HG03135 (cell line): ENCODE results near the gene RNU1-2.
"Not testable (repeated sequence)": the region's sequence is repeated elsewhere in the genome, so short reads cannot be mapped to it uniquely, and the experiment has no call there.

Source experiments
- ATAC-seq: cut with Tn5 transposase; IDR thresholded peaks from one replicate; pipeline ENCODE4 v1.9.1; 2021; ENCODE audit warnings: mild to moderate bottlenecking, moderate library complexity; ENCODE audit not compliant: unreplicated experiment

The RNU1-2 gene

GRCh38 chr1:16886860-16887605, 8.7 kb upstream of the RNU1-2 start:
- no peak for ATAC-seq

- ATAC-seq = no peak
These were observed 6.6 kb upstream of the RNU1-2 start for GRCh38 chr1:16888860-16889816.

DNA sequence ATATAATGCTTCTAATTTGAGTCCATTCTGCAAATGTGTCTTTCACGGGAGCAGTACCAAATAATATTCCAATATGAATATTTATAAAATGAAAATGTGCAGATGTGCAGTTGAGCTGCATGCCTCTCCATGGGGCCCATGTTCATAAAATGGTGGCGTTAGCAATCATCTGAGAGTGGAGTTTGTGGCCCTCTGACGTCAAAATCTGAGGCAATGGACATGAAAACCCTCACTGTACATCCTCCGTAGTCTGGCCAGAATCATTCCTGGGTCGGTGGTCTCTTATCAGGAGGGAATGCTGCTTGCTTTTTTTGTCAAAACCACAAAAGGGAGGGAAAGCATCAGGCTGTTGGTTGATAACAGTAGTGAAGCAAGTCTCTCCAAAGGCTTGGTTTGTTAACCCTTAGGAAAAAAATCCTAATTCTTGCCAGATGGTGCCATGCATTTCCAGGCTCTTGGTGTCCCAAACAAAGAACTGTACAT, 5.2 kb upstream of the RNU1-2 start:
- ATAC-seq = not testable (repeated sequence)

GRCh38 chr1:16891057-16891456, 4.7 kb upstream of the RNU1-2 start:
- ATAC-seq = not testable (repeated sequence)

DNA sequence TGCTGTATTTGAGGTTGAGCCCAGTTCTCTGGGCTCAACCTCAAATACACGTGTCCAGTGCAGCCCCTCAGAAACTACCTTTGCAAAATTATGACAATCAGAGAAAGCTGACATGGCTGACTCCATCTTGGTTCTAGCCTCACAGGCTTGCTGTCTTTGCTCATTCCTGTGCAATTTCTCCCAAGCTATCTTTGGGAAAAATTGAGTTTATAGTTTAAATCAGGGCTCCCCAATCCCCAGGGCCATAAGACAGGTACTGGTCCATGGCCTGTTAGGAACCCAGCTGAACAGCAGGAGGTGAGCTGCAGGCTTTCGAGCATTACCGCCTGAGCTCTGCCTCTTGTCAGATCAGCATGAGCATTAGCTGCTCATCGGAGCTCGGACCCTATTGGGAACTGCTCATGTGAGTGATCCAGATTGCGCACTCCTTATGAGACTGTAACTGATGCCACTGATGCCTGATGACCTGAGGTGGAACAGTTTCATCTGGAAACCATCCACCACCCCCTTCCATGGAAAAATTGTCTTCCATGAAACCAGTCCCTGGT, 2.7 kb upstream of the RNU1-2 start:
- not testable (repeated sequence) for ATAC-seq

GRCh38 chr1:16893796-16894195, 2.0 kb upstream of the RNU1-2 start:
- not testable (repeated sequence) for ATAC-seq

DNA sequence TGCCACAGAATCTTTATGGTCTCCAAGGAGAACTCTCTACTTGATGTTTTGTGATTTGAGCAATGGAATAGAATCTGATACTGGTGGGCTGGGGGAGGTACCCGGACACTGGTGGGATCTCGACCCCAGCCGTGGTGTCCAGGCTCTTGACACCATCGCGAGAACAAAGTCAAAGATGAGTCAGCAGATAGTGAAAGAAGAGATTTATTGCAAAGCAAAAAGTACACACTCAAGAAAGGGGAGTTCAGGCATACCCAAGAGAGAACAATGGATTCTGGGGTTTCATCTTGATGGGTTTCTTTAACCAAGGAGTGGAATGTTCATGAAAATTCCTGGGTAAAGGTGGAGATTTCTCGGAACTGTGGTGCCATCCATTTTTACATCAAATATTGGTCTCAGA, 1.4 kb upstream of the RNU1-2 start:
- not testable (repeated sequence) for ATAC-seq

DNA sequence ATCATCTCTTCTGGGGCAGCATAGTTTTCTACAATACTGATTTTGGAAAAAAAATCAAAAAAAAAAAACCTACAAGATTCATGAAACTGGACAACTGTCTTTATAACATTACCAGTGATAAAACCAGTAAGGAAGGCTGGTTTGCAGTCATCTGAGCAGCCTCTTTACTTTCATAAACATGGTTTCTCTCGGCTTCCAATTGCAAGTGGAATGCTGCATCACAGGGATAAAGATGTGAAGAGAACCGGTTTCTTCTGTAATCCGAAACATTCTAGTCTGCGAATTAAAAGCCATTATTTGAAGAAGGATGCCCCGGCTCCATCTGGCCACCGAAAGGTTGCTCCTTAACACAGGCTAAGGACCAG, 565 bp upstream of the RNU1-2 start:
- ATAC-seq = not testable (repeated sequence)

DNA sequence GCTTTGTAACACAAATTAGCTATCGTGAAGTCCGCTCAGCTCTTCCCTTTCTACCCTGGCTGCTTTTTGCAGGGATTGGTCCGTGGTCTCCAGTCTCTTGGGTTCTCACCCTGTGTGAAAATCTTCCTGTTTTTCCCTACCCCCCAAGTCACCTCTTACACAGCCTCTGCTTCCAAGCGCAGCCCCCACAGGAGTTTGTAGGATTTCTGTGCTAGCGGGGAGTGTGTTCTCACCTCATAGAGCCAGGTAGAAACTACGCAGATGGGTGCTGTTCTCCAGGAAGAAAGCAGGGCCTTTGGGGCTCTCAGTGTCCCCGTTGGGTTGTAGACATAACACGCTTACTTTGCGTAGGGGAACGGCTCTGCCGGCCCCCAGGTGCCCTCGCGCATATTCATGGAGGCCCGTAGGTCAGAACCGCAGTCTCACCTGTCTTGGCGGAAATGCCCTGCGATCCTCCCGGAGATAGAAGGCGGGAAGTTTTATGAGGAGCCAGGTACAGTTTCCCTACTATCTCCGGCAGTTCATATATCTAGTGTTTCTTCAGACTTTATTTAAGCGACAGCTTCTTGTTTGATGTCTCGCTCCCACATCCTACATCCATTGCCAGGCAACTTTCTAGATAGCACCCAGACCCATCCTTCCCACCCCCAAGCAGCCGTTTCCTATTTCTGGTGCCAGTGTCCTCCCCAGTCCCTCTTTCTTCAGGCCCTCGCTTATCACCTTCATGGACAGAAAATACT, 706 bp downstream of the RNU1-2 start:
- ATAC-seq = not testable (repeated sequence)

DNA sequence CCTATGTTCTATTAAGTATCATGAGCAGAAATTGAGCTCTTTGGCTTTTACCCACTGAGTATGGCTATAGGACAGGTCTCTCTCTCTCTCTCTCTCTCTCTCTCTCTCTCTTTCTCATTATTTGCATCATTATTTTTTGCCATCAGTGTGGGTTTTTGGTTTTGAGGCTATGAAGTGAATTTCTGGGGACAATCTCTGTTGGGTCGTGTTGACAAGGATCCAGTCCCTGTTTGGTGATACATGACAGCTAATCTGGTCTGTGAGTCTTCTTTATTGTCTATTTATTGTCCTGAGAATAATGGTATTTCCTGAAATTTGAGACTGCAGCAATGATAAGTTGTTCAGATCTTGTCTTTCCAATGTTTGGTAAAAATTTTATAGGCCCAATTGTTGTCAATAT, 1.9 kb downstream of the RNU1-2 start:
- ATAC-seq = not testable (repeated sequence)

- ATAC-seq = not testable (repeated sequence)
These were observed 2.5 kb downstream of the RNU1-2 start for GRCh38 chr1:16898298-16898697.

- not testable (repeated sequence) for ATAC-seq
These were observed 3.2 kb downstream of the RNU1-2 start for GRCh38 chr1:16899020-16899419.

GRCh38 chr1:16900751-16901150, 5.0 kb downstream of the RNU1-2 start:
- ATAC-seq = no peak

DNA sequence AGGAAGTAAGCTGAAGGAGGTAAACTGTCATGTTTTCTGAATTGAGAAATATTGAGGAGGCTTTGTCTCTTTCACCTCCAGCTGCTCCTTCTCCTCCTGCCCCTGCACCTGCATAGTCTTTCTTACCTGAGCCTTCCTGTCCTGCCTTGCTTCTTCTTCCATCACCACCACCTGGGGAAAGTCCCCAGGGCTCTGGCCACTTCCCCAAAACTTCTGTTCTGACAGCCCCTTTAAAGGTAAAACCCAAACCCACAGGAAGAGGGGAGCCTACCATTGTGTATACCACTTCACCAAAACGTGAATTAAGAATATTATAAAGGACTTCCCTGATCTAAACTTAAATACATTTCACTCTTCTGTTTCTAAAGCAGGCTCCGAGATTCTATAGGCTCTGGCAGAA, 5.6 kb downstream of the RNU1-2 start:
- not testable (repeated sequence) for ATAC-seq

- ATAC-seq = no peak
These were observed 7.3 kb downstream of the RNU1-2 start for GRCh38 chr1:16903054-16903453.

DNA sequence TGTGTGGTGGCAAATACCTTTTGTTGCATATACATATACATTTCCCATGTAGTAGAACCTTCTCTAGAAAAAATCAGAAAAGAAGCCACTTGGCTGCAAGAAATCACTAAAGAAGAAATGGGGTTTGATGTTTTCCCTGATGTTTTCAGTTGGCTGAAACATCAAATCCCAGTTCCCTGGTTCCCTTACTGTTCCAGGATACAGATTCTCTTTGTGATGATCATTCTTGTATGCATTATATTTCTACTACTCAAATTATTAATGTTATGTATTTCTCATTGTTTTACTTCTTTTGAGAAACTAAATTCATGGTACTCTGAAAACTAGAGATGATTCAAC, 7.6 kb downstream of the RNU1-2 start:
- ATAC-seq = no peak

- ATAC-seq = peak; percentile 87
These were observed 8.9 kb downstream of the RNU1-2 start for GRCh38 chr1:16904560-16905109.

DNA sequence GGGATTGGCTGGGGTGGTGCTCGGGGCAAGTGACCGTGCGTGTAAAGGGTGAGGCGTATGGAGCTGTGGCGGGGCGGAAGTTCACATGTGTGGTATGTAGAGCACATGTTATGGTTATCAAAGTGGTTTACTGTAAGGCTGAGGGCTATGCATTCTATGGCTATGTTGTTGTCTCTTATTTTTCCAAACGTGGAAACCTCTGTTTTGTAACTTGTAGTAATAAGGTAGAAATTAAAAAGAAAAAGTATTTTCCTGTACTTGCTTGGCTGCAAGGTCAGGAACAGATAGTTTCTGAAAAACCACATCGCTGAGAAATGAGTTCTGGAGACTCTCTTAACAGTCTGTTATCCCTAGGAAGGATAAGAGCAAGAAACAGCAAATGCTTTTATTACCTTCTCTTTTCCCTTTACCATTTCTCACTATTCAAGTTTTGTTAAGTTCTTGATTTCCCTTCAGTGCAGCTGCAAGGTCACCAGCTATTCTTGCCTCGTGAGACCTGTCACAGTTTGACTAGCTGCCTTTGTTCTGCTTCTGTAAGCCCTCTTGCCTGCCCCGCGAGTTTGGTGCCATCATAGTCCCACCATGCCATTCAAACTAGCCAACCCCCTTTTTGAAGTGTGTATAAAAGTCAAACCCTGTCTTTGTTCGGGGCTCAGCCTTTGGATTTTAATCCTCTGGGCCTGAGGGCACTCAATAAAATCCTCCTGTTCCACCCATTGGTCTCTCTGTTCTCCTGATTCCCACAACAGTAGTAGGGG, 9.5 kb downstream of the RNU1-2 start:
- peak; percentile 66 for ATAC-seq

- no peak for ATAC-seq
These were observed 10.3 kb downstream of the RNU1-2 start for GRCh38 chr1:16905868-16906702.
